K562 (cell line): ENCODE data around the gene THOC5.

Experiments used
- ESRRA ChIP-seq: fragments of 450-650 bp; IDR thresholded peaks from 2 replicates; pipeline ENCODE4 v1.6.1; 2014; ENCODE audit warnings: low read depth, mild to moderate bottlenecking, moderate library complexity, borderline replicate concordance
- HBP1 ChIP-seq: fragments of 450-650 bp; formaldehyde crosslinking; IDR thresholded peaks from 2 replicates; pipeline ENCODE4 v1.4.0; 2022; ENCODE audit warnings: missing genetic modification characterization
- HDAC2 ChIP-seq: fragments of 450-650 bp; IDR thresholded peaks from 2 replicates; pipeline ENCODE4 v1.6.1; 2016; ENCODE audit warnings: mild to moderate bottlenecking
- MBD1 ChIP-seq: fragments of 250-450 bp; sonication (Bioruptor Pico); IDR thresholded peaks from 2 replicates; pipeline ENCODE4 v1.8.0; 2022; ENCODE audit warnings: inconsistent platforms
- NFYB ChIP-seq: IDR thresholded peaks from 2 replicates; pipeline ENCODE4 v1.6.1; 2011; ENCODE audit warnings: mild to moderate bottlenecking, moderate library complexity; ENCODE audit not compliant: insufficient read length; ENCODE audit errors: extremely low read depth
- PHB2 ChIP-seq: fragments of 450-650 bp; IDR thresholded peaks from 2 replicates; pipeline ENCODE4 v1.6.1; 2017; ENCODE audit warnings: low read depth
- POLR2A ChIP-seq: fragments of 450-650 bp; conservative IDR thresholded peaks from 2 replicates; pipeline ENCODE4 v1.6.1; 2016
- PURB ChIP-seq: sonication (generic); formaldehyde crosslinking; IDR thresholded peaks from 2 replicates; pipeline ENCODE4 v1.9.0; 2021; ENCODE audit warnings: low read depth, mild to moderate bottlenecking, missing genetic modification reagents
- RAD21 ChIP-seq, 2 experiments: fragments of 250-450 bp in 1 of 2; fragments of 450-650 bp in 1 of 2; sonication (Bioruptor Pico) in 1 of 2; formaldehyde crosslinking in 1 of 2; IDR thresholded peaks in 1 of 2; conservative IDR thresholded peaks in 1 of 2; 2 replicates each; pipeline versions ENCODE4 v1.4.0 to v1.8.0; 2020 to 2022; ENCODE audit warnings: mild to moderate bottlenecking in 2 of 2, moderate library complexity in 1 of 2
- ZNF586 ChIP-seq: fragments of 450-650 bp; formaldehyde crosslinking; conservative IDR thresholded peaks from 2 replicates; pipeline ENCODE4 v1.4.0; 2020; ENCODE audit warnings: mild to moderate bottlenecking, moderate library complexity
- ZNF830 ChIP-seq: fragments of 250-450 bp; sonication (Bioruptor Pico); IDR thresholded peaks from 2 replicates; pipeline ENCODE4 v1.5.0; 2021; ENCODE audit warnings: mild to moderate bottlenecking

- no peak for TF ChIP-seq POLR2A
- TF ChIP-seq ZNF586 (CRISPR knock-in tag), result no peak
- no peak for TF ChIP-seq RAD21 (CRISPR knock-in tag; conservative IDR thresholded peaks at IDR 0.05 in 1 of 2, IDR thresholded peaks at IDR 0.05 in 1 of 2)
- TF ChIP-seq PHB2, result no peak
- no peak for TF ChIP-seq PURB (CRISPR knock-in tag)
- no peak for TF ChIP-seq MBD1
- no peak for TF ChIP-seq HDAC2
- TF ChIP-seq ZNF830 (CRISPR knock-in tag), result no peak
- no peak for TF ChIP-seq NFYB
- TF ChIP-seq HBP1 (CRISPR knock-in tag), result no peak
- TF ChIP-seq ESRRA, result peak; percentile 66; the same call in 1 of the 2 replicates
Observed at GRCh38 chr22:29593923-29594322, 40.4 kb upstream of the THOC5 start.
